GM12872 (cell line): Measurements from ENCODE around the gene CACNA1E.

Source experiments
- CTCF ChIP-seq: IDR thresholded peaks from 3 replicates; pipeline ENCODE4 v1.5.1; 2011; ENCODE audit warnings: low read depth, mild to moderate bottlenecking, low read length, moderate library complexity; ENCODE audit not compliant: insufficient read depth

The CACNA1E gene

GRCh38 chr1:181675091-181675917 lies 192.0 kb downstream of the CACNA1E start:
- TF ChIP-seq CTCF = no peak

GRCh38 chr1:181675918-181676190 lies 192.5 kb downstream of the CACNA1E start:
- TF ChIP-seq CTCF = no peak

GRCh38 chr1:181676269-181676668 lies 193.0 kb downstream of the CACNA1E start:
- TF ChIP-seq CTCF = peak; percentile 46; the same call in 2 of the 3 replicates

- no peak for TF ChIP-seq CTCF
Measured at GRCh38 chr1:181680332-181680731, 197.0 kb downstream of the CACNA1E start.

- TF ChIP-seq CTCF = no peak
Measured at GRCh38 chr1:181680871-181681270, 197.6 kb downstream of the CACNA1E start.

GRCh38 chr1:181685211-181685610 lies 201.9 kb downstream of the CACNA1E start:
- TF ChIP-seq CTCF = no peak

GRCh38 chr1:181701891-181702290 lies 218.6 kb downstream of the CACNA1E start:
- TF ChIP-seq CTCF = no peak
